ENCODE results near the gene CFDP1. TPM values are rescaled to one million over a fixed set of nuclear protein-coding genes. Genes with fewer than 3 reads are reported as not detected.

CFDP1 gene
- total and polyA plus RNA-seq, 2 donors (not counting 3 experiments of a cell fraction or from before 2014, with no cell fraction given) = 17.8 to 53.8 TPM

DNA sequence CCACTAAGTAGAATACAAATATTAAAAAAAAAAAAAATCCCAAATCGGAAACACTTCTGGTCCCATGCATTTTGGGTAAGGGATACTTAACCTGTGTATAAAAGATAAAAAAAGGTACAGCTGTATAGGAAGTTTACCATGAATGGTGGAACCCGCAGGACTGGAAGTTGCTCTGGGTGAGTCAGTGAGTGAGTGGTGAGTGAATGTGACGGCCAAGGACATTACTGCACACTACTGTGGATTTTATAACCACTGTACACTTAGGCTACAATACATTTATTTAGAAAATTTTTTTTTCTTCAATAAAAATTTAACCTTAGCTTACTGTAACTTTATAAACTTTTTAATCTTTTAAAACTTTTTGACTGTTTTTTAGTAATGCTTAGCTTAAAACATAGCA, 110.6 kb downstream of the CFDP1 start:
- peak; percentile 57 for DNase-seq (ENCODE audit: low read depth, low spot score)
- Histone ChIP-seq H4K20me1 (replicated peaks; ENCODE audit: control insufficient read depth, extremely low read depth, insufficient read depth, low read length) (no peaks in the 10 kb centered on the region), H3K4me1 (ENCODE audit: control insufficient read depth, extremely low read depth, insufficient read depth, low read length) (peaks cover 22% of the 10 kb centered on the region), H2AFZ (ENCODE audit: low read depth, low read length) (no peak overlapping the region), H3K9ac (replicated peaks; ENCODE audit: extremely low read depth, insufficient read depth, low read length) (no peak overlapping the region), H3K27ac (ENCODE audit: insufficient read depth, low read depth, low read length) (peak overlapping the region; percentile 33), H3K79me2 (ENCODE audit: control insufficient read depth, insufficient read depth, low read length) (no peaks in the 10 kb centered on the region), H3K4me3 (replicated peaks in 1 of 3; ENCODE audit: insufficient read depth in 1 of 3, low read depth in 1 of 3, low read length in 3 of 3) (no peak overlapping the region), H3K9me1 (replicated peaks; ENCODE audit: control insufficient read depth, extremely low read depth, insufficient read depth, low read length) (no peaks in the 10 kb centered on the region), H3K4me2 (ENCODE audit: insufficient read depth, low read length) (no peak overlapping the region), H3K27me3 (ENCODE audit: control insufficient read depth in 2 of 2, insufficient read depth in 2 of 2, low read length in 2 of 2) (no peaks in the 10 kb centered on the region), H3K9me3 (replicated peaks; ENCODE audit: control insufficient read depth, insufficient read depth, low read length) (no peaks in the 10 kb centered on the region), H3K36me3 (ENCODE audit: control insufficient read depth in 2 of 2, extremely low read depth in 1 of 2, insufficient read depth in 2 of 2, low read length in 2 of 2) (no peaks in the 10 kb centered on the region)
- CTCF ChIA-PET = interaction anchor here (0.7 to 1.6 kb wide), 5 partner anchors 11 to 79 kb away, joined by 3 to 8 read pairs (median 4); no protein-coding TSS in a partner anchor
- intact Hi-C loops (cut with micrococcal nuclease) (no loop called here), dilution Hi-C loops (cut with MboI; ENCODE audit: extremely low pct_ligation_motif_present, low sequenced_read_pairs) (no loop called here)
- TF ChIP-seq GATA2 (IDR thresholded peaks at IDR 0.05; ENCODE audit: insufficient read depth, insufficient read length, low read depth, low read length) = peak; percentile 50
- no peak for TF ChIP-seq POLR2AphosphoS5 (IDR thresholded peaks at IDR 0.05; ENCODE audit: insufficient read depth, low read depth, low read length)
- TF ChIP-seq FOS (IDR thresholded peaks at IDR 0.05; ENCODE audit: borderline replicate concordance, insufficient read depth, low read length) = peak; percentile 84
- peak; percentile 5 for TF ChIP-seq JUN (IDR thresholded peaks at IDR 0.05; ENCODE audit: borderline replicate concordance, insufficient read depth, insufficient read length, low read depth)
- FAIRE-seq = no peak
- no TSS peak for BruUV-seq (replicated peaks)
- POLR2A ChIA-PET = interaction anchor here (0.7 kb wide), 1 partner anchor 19 kb away, joined by 4 read pairs; no protein-coding TSS in a partner anchor

DNA sequence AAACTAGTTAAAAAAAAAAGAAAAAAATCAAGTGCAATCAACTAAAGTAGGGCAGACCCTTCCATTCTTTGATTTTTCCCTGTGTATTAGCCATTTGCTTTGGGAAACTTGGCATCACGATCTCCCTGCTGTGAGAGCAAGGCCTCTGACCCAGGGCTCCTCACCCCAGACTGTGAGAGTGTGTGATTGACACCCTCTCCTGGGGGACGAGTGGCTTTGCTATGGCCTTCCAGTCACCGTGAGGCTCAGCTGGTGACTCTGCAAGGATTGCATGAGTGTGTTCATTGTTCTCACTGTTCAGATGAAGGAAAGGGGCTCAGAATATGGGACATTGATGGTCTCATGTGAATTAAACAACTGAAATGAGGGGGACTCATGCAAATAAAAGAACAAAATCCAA, 112.9 kb downstream of the CFDP1 start:
- DNase-seq (ENCODE audit: low read depth, low spot score) = no peak
- TF ChIP-seq GATA2 (IDR thresholded peaks at IDR 0.05; ENCODE audit: insufficient read depth, insufficient read length, low read depth, low read length) (no peak), POLR2A (IDR thresholded peaks at IDR 0.05; ENCODE audit: low read depth, low read length) (no peak)
- TF ChIP-seq, protein P1, sequence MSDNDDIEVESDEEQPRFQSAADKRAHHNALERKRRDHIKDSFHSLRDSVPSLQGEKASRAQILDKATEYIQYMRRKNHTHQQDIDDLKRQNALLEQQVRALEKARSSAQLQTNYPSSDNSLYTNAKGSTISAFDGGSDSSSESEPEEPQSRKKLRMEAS (IDR thresholded peaks at IDR 0.05; ENCODE audit: insufficient read depth, insufficient read length) = no peak
- Histone ChIP-seq H3K4me1 (ENCODE audit: control insufficient read depth, extremely low read depth, insufficient read depth, low read length) (peaks cover 30% of the 10 kb centered on the region), H4K20me1 (replicated peaks; ENCODE audit: control insufficient read depth, extremely low read depth, insufficient read depth, low read length) (no peaks in the 10 kb centered on the region), H3K36me3 (ENCODE audit: control insufficient read depth in 2 of 2, extremely low read depth in 1 of 2, insufficient read depth in 2 of 2, low read length in 2 of 2) (no peaks in the 10 kb centered on the region), H3K27ac (ENCODE audit: insufficient read depth, low read depth, low read length) (peak overlapping the region; percentile 45), H3K4me2 (ENCODE audit: insufficient read depth, low read length) (no peak overlapping the region), H3K9me3 (replicated peaks; ENCODE audit: control insufficient read depth, insufficient read depth, low read length) (no peaks in the 10 kb centered on the region), H3K4me3 (replicated peaks in 1 of 3; ENCODE audit: insufficient read depth in 1 of 3, low read depth in 1 of 3, low read length in 3 of 3) (no peak overlapping the region), H3K9ac (replicated peaks; ENCODE audit: extremely low read depth, insufficient read depth, low read length) (no peak overlapping the region), H3K27me3 (ENCODE audit: control insufficient read depth in 2 of 2, insufficient read depth in 2 of 2, low read length in 2 of 2) (no peaks in the 10 kb centered on the region), H3K79me2 (ENCODE audit: control insufficient read depth, insufficient read depth, low read length) (no peaks in the 10 kb centered on the region), H3K9me1 (replicated peaks; ENCODE audit: control insufficient read depth, extremely low read depth, insufficient read depth, low read length) (no peaks in the 10 kb centered on the region), H2AFZ (ENCODE audit: low read depth, low read length) (peak overlapping the region; percentile 33)
- POLR2A ChIA-PET = no interaction called here
- intact Hi-C loops (cut with micrococcal nuclease) = loop anchor here (1.0 kb wide), 1 partner anchor 20 kb away; no protein-coding TSS in a partner anchor
- CTCF ChIA-PET = interaction anchor here (0.7 to 1.9 kb wide), 4 partner anchors 8 to 30 kb away, joined by 3 to 5 read pairs (median 4); no protein-coding TSS in a partner anchor
- no TSS peak for BruUV-seq (replicated peaks)
- dilution Hi-C loops (cut with MboI; ENCODE audit: extremely low pct_ligation_motif_present, low sequenced_read_pairs) = no loop called here
- FAIRE-seq = no peak
